ENCODE measurements around the gene E2F4. TPM values are rescaled to one million over a fixed set of nuclear protein-coding genes. Genes with fewer than 3 reads are reported as not detected.

Gene E2F4
- total and polyA plus RNA-seq, 9 of the 15 experiments (the other 6 are each of a cell fraction or from before 2014, with no cell fraction given): 9.7 to 139 (median 106) TPM

DNA sequence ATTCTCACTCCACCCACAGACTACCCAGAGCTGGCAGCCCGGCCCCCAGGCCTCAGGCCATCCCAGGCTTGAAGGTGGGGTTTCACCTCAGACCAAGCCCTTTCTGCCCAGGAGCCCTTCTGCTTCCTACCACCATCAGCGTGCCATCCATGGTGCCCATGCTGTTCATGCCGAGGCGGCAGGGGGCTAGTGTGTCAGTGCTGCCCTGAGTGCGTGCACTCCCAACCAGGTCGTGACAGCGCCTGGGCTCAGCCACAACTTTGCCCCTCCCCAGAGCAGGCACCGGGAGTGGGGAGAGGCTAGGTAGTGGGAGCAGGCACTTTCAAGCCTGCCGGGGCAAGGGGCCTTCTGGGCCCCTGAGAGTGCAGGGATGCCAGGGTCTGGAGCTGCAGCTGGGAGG lies 49.6 kb upstream of the E2F4 start:
- ChIA-PET POLR2A (interaction anchor here (0.6 kb wide), 1 partner anchor 9 kb away, joined by 6 read pairs; no protein-coding TSS in a partner anchor), CTCF (ENCODE audit: low intra/inter-chr PET ratio) (no interaction called here)
- ATAC-seq (no peak), DNase-seq (ENCODE audit: extremely low read depth in 1 of 4, low spot score in 3 of 4) (no peak), FAIRE-seq (no peak)
- WGBS (ENCODE audit: insufficient coverage, low coverage, missing lambda C conversion rate): 92% methylated on average over 9 of the region's 9 CpGs
- peak; percentile 39 for TF ChIP-seq POLR2G (IDR thresholded peaks at IDR 0.05; ENCODE audit: low read depth, low read length)
- TF ChIP-seq, protein P1, sequence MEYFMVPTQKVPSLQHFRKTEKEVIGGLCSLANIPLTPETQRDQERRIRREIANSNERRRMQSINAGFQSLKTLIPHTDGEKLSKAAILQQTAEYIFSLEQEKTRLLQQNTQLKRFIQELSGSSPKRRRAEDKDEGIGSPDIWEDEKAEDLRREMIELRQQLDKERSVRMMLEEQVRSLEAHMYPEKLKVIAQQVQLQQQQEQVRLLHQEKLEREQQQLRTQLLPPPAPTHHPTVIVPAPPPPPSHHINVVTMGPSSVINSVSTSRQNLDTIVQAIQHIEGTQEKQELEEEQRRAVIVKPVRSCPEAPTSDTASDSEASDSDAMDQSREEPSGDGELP (CRISPR knock-in tag; IDR thresholded peaks at IDR 0.05; ENCODE audit: borderline replicate concordance): no peak
- peaks cover 97% of the 10 kb centered on the region for H3K36me3 ChIP-seq (ENCODE audit: control insufficient read depth, insufficient read depth, low read length)
- H3K9me1 ChIP-seq (ENCODE audit: control insufficient read depth, insufficient read depth, low read length): no peaks in the 10 kb centered on the region
- H3K79me2 ChIP-seq (ENCODE audit: control insufficient read depth, insufficient read depth, low read length): no peaks in the 10 kb centered on the region
- no peaks in the 10 kb centered on the region for H3K9me3 ChIP-seq (replicated peaks; ENCODE audit: control insufficient read depth, insufficient read depth, low read depth, low read length)
- no TSS peak for BruUV-seq (replicated peaks)
- no peaks in the 10 kb centered on the region for H3K4me1 ChIP-seq (replicated peaks in 1 of 2; ENCODE audit: control insufficient read depth in 2 of 2, insufficient read depth in 2 of 2, low read length in 2 of 2)
- H2AFZ ChIP-seq (ENCODE audit: low read depth, low read length): no peak overlapping the region
- H3K27ac ChIP-seq (ENCODE audit: extremely low read depth, low read depth, low read length): no peak overlapping the region
- no peak overlapping the region for H3K4me2 ChIP-seq (ENCODE audit: insufficient read depth, low read length)
- in situ Hi-C loops (cut with MboI) (no loop called here), intact Hi-C loops (cut with micrococcal nuclease) (no loop called here)
- H3K4me3 ChIP-seq: no peak overlapping the region
- no peaks in the 10 kb centered on the region for H4K20me1 ChIP-seq (replicated peaks; ENCODE audit: control insufficient read depth, insufficient read depth, low read length)
- H3K9ac ChIP-seq (ENCODE audit: insufficient read depth in 1 of 2, low read depth in 2 of 2, low read length in 2 of 2): no peak overlapping the region
- H3K27me3 ChIP-seq (ENCODE audit: control insufficient read depth in 2 of 2, insufficient read depth in 2 of 2, low read length in 2 of 2): no peaks in the 10 kb centered on the region

DNA sequence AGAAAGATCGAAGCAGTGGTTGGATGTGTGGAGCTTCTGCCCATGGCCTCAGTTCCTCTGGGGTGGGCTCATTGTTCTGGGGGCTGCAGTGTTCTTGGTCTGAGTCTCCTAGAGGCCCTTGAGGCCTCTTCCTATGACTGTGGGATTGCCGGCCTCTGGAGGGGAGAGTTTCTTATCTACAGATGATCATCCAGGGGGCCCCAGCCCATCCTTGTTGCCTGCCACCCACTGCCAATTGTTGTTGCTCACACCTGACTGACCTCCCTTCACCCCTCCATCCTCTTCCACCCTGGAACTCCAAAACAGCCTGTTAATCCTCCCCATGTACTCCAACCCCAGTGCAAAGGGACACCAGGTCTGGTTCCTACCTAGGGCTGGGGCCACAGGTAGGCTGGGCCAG lies 47.0 kb upstream of the E2F4 start:
- H4K20me1 ChIP-seq (replicated peaks; ENCODE audit: control insufficient read depth, insufficient read depth, low read length): no peaks in the 10 kb centered on the region
- peaks cover 89% of the 10 kb centered on the region for H3K36me3 ChIP-seq (ENCODE audit: control insufficient read depth, insufficient read depth, low read length)
- CTCF ChIA-PET (ENCODE audit: low intra/inter-chr PET ratio): interaction anchor here (0.6 kb wide), 1 partner anchor 333 kb away, joined by 5 read pairs; no protein-coding TSS in a partner anchor
- H3K27me3 ChIP-seq (ENCODE audit: control insufficient read depth in 2 of 2, insufficient read depth in 2 of 2, low read length in 2 of 2): no peaks in the 10 kb centered on the region
- POLR2A ChIA-PET: interaction anchor here (0.6 to 1.2 kb wide), 2 partner anchors 8 to 12 kb away, joined by 3 read pairs; no protein-coding TSS in a partner anchor
- ATAC-seq (no peak), DNase-seq (ENCODE audit: extremely low read depth in 1 of 4, low spot score in 3 of 4) (no peak), FAIRE-seq (no peak)
- H3K4me2 ChIP-seq (ENCODE audit: insufficient read depth, low read length): no peak overlapping the region
- intact Hi-C loops (cut with micrococcal nuclease) (no loop called here), in situ Hi-C loops (cut with MboI) (no loop called here)
- H3K9me1 ChIP-seq (ENCODE audit: control insufficient read depth, insufficient read depth, low read length): no peaks in the 10 kb centered on the region
- no peak overlapping the region for H3K27ac ChIP-seq (ENCODE audit: extremely low read depth, low read depth, low read length)
- BruUV-seq (replicated peaks): no TSS peak
- peaks cover 0 to 8% of the 10 kb centered on the region in 2 experiments; a peak in 1 of 5 replicates for H3K4me1 ChIP-seq (replicated peaks in 1 of 2; ENCODE audit: control insufficient read depth in 2 of 2, insufficient read depth in 2 of 2, low read length in 2 of 2)
- no peaks in the 10 kb centered on the region for H3K79me2 ChIP-seq (ENCODE audit: control insufficient read depth, insufficient read depth, low read length)
- H3K9ac ChIP-seq (ENCODE audit: insufficient read depth in 1 of 2, low read depth in 2 of 2, low read length in 2 of 2): no peak overlapping the region
- H3K4me3 ChIP-seq: no peak overlapping the region
- no peaks in the 10 kb centered on the region for H3K9me3 ChIP-seq (replicated peaks; ENCODE audit: control insufficient read depth, insufficient read depth, low read depth, low read length)
- TF ChIP-seq FOSL1 (tag; conservative IDR thresholded peaks at IDR 0.05) (no peak), ZSCAN32 (CRISPR knock-in tag; IDR thresholded peaks at IDR 0.05) (no peak), SRSF7 (optimal IDR thresholded peaks at IDR 0.05; ENCODE audit: low read depth, low read length) (no peak)
- no peak overlapping the region for H2AFZ ChIP-seq (ENCODE audit: low read depth, low read length)
- WGBS (ENCODE audit: insufficient coverage, low coverage, missing lambda C conversion rate): 80% methylated on average over 2 of the region's 2 CpGs
